ENCODE data around the gene ERFL. TPM values are rescaled to one million over a fixed set of nuclear protein-coding genes. Genes with fewer than 3 reads are reported as not detected.

Gene ERFL
- polyA plus RNA-seq, 3 donors = 0.06 to 0.21 (median 0.12) TPM

DNA sequence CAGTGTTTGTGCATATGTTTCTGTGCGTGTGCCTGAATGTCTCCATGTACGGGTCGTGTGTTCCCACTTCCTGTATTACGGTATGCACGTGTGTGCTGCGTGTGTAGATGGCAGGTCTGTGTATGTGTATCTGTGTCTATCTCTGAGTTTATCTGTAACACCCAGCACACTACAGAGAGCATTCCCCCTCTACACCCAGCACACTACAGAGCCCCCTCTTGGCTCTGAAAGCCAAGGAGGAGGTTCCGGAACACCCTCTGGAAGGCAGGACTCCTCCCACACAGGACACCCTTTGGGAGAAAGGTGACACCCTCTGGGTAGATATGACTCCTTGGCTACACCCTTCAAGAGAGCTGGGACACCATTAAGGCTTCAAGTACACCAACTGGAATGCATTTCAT lies 2.1 kb upstream of the ERFL start:
- no peak for DNase-seq (ENCODE audit: extremely low read depth in 1 of 11, low read depth in 9 of 11, low spot score in 4 of 11)

DNA sequence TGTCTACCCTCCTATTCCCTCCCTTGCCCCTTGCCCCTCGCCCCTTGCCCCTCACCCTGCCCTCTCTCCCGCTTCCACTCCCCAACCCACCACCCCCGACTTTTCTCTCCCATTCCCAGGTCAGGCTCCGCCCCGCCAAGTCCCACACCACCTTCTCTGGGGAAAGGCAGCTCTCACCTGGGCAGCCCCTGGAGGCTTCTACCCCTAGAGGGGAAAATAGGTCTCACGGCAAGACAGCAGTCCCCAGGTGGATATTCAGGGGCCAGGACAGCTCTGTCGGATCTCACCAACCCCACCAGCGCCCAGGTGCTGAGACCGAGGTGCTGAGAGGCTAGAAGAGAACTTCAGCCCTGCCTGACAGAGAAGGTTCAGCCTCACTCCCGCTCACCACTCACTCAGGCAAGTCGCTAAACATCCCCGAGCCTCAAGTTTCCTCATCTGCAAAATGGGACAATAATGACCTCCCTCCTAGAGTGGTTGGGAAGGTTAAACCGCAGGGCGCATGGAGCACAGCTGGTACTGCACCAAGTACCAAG lies 1.4 kb upstream of the ERFL start:
- no peak for DNase-seq (ENCODE audit: extremely low read depth in 1 of 11, low read depth in 9 of 11, low spot score in 4 of 11)

DNA sequence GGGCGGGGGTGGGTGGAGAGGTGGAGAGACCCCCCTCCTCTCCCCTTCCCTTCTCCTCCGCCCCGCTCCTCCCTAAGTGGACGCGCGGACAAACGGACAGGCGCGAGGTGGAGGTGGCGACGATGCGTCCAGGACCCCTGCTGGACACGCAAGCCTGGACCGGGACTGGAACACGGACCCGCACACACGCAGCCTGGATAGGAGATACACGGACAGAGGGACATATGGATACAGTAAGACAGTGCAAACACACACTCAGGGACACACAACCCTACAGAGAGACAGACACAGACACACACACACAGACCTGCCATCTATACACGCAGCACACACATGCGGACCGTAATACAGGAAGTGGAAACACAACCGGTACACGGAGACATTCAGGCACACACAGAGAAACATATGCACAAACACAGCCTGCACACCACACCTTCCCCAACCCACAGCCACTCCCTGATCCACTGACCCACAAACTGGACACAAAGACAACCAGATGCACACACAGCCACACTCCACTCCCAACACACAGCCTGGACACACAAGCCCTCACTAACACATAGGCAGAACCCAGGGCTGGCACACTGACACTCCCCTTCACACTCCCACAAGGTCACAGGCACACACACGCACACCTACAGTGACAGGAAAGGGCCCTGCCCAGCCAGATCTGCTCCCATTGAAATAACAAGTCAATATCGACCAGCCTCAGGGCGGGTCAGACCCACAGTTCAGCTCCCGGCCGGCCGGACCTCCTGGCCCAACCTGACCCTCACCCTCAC lies 696 bp upstream of the ERFL start:
- DNase-seq (ENCODE audit: extremely low read depth in 1 of 11, low read depth in 9 of 11, low spot score in 4 of 11) = no peak

DNA sequence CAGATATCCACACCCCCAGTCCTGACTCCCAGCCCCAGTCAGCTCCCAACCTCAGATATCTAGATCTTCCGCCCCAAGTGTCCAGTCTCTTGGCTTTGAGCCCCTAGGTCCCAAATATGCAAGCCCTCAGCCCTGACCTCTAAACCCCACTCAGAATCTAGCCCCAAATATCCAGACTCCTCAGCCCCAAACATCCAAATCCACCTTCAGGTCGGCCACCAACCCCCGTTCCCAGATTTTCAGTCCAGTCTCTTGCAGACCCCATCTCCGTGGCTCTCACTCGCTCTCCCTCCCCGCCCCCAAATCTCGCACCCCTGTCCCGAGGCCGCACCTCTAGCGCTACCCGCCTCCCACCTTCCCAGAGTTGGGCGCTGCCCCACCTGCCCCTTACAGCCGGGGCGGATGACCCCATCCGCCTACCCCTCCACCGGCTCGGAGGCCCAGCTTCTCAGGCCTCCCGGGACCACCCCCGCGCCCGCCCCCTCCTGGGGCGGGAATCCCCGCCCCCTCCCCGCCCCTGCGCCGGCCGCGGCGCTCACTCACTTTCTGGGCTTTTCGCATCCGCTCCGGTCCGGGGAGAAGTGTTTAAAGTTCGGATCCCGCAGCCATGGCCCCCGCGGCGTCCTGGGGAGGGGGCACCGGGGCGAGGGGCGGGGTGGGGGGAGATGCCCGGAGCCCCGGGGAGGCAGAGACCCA lies 604 bp downstream of the ERFL start:
- no peak for DNase-seq (ENCODE audit: extremely low read depth in 1 of 11, low read depth in 9 of 11, low spot score in 4 of 11)

DNA sequence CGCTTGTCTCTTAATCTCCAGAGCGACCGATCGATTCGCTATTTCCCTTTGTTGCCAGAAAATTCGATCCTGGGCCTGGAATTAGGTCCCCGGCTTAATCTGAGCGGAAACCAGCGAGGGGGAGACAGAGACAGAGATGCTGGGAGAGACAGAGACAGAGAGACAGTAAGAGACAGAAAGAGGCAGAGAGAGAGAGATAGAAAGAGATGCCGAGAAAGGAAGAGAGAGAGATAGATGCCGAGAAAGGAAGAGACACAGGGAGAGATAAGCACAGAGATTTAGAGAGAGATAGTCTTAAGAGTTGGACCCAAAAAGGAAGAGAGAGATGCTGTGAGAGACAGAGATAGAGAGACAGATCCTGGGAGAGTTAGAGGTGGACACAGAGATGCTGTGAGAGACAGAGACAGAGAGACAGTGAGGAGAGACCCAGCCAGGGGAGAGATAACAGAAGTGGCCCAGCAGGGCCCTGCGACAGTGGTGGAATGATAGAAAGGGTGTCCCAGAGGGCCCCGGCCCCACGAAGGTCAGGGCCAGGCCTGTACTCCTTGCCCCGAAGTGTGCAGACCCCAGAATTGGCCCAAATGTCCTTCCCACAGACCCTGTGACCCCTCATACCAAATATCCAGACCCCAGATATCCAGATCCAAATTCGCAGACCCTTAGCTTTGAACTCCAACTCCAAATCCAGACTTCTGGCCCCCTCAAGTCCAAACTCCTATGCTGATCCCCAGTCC lies 1.3 kb downstream of the ERFL start:
- DNase-seq (ENCODE audit: extremely low read depth in 1 of 11, low read depth in 9 of 11, low spot score in 4 of 11) = no peak

DNA sequence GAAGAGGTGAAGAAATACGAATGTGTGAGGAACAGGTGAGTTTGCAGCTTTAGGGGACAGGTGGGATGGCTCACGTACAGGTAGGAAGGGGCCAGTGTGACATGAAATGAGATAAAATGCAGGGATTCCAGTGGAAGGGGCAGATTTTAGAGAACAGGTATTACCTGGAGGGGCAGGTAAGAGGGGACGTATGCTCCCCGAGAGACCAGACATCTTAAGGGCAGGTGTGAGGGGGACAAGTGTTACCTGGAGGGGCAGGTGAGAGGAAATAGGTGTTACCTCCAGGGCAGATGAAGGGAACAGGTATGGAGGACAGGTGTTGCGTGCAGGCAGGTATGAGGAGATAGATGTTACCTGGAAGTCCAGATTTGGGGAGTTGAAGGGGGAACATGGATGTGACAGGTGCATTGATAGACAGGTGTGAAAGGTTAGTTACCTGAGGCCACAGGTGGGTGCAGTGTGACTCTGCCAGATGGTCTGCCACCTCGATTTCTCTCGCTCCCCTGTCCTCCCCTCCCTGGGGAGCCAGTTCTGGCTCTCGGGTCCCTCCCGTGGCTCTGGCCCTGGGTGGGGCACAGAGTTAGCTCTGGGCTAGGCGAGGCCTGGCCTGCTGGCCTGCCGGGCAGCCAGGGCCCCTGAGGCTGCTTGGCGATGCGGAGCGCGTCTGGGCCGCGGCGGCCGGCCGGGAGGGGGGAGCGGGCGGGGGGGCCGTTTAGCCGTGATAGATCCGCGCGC lies 2.1 kb downstream of the ERFL start:
- DNase-seq (ENCODE audit: extremely low read depth in 1 of 11, low read depth in 9 of 11, low spot score in 4 of 11) = no peak

DNA sequence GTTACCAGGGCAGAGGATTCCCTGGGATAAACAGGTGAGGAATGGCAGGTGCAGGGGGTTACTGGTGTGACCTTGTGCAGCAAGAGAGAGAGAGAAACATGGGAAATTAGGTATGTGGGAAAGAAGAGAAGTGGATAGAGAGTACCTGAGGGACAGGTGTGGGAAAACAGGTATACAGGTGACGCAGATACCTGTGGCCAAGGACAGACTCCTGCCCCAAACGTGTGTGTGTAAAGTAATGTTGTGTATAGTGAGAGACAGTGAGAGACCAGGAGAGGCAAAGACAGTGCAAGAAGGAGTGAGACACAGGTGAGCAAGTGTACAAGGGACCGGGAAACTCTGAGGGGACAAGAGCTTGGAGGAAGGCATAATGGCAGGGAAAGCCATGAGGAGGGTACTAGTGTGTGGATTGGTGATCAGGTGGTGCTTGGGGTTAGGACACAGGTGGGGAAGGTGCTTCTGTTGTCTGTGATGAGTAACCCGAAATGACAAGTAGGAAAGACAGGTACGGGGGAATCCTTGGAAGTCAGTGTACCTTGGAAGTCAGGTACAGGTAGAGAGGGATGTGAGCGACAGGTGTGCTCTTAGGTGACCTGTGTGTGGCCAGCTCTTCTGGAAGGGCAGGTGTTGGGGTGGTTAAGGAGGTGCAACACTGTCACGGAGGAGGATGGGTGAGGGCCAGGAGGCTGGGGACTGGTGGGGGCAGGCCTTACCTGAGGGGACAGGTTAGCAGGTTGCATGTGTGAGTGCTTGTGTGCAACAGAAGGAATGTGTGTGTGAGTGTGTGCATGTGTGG lies 2.8 kb downstream of the ERFL start:
- no peak for DNase-seq (ENCODE audit: extremely low read depth in 1 of 11, low read depth in 9 of 11, low spot score in 4 of 11)

DNA sequence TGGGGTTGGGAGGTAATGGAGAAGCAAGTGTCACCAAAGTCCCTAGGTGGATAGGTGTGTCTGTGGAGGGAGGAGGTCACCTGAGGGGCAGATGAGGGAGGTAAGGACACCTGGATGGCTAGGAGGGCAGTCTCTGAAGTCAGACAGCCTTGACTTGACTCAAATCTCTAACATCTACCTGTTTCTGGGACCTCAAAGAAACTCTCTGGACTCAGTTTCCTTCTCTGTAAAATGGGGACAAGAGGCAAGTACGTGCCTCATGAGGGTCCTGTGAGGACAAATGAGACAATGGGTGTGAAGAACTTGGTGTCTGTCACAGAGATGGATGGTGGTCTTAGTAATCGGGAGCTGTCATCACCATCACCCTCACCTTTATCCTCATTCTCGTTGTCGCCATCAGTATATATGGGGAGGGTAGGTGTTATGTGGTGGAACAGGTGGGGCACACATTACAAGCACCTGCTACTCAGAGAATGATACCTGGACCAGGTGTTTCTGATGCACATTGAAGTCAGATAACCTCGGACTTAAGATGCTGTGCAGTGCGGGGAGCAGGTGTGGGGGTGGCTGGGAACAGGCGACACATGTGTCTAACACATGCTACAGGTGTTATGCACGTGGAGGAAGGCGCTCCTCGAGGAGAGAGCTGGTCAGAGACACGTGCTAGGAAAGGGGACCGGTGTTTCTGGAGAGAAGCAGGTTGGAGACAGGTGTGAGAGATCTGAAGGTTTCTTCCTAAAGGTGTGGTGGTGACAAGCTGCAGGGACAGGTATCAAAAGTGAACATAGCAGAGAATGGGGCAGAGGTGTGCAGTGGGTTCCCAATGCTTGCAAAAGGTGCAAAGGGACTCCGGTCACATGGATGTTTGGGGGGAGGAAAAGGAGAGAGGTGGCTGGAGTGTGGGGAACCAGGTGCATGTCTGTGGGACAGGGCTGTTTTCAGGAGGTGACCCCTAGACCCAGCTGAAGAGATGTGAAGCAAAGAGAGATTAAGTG lies 3.8 kb downstream of the ERFL start:
- DNase-seq (ENCODE audit: extremely low read depth in 1 of 11, low read depth in 9 of 11, low spot score in 4 of 11) = no peak

DNA sequence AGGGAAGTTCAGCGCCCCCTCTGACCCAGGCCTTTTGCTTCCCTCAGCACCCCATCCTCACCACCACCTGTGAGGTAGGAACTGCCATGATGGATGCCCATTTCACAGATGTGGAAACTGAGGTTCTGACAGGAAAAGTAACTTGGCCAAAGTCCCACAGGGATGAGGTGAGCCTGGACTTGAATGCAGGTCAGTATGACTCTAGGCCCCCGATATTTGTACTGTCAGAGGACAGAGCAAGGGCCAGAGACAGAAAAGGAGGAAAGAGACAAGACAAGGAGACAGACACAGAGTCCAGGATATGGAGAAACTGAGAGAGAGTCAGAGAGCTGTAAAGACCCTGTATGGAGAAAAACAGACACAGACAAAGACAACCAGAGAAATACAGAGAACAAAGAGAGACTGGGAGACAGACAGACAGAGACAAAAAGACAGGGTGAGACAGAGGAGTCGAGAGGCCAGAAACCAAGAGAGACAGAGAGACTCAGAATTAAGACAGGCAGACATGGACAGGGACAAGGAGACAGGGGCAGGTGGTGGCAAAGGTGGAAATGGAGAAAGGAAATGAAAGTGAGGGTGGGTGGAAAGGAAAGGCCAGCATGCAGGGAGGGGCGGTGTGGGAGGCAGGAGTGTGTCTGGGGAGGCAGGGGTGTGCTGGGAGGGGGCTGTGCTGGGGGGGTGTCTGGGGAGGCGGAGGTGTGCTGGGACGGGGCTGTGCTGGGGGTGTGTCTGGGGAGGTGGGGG lies 5.0 kb downstream of the ERFL start:
- no peak for DNase-seq (ENCODE audit: extremely low read depth in 1 of 11, low read depth in 9 of 11, low spot score in 4 of 11)

DNA sequence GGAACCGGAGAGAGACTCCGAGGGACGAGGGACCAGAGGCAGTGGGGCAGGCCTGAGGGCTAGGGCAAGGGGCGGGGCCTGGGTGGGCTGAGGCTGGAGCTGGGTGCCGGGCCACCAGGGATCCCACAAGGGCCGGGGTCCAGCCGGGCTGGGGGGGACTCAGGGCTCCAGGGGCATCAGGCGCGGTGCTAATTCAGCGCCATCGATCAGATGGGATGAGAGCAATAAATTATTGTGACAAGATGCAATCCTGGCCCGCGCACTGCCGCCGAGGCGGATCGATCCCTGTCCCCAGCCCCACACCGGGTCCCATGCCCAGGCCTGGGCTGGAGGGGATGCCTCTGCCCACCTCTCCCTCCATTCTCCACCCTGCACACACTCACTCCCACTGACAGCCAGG lies 5.7 kb downstream of the ERFL start:
- no peak for DNase-seq (ENCODE audit: extremely low read depth in 1 of 11, low read depth in 9 of 11, low spot score in 4 of 11)

DNA sequence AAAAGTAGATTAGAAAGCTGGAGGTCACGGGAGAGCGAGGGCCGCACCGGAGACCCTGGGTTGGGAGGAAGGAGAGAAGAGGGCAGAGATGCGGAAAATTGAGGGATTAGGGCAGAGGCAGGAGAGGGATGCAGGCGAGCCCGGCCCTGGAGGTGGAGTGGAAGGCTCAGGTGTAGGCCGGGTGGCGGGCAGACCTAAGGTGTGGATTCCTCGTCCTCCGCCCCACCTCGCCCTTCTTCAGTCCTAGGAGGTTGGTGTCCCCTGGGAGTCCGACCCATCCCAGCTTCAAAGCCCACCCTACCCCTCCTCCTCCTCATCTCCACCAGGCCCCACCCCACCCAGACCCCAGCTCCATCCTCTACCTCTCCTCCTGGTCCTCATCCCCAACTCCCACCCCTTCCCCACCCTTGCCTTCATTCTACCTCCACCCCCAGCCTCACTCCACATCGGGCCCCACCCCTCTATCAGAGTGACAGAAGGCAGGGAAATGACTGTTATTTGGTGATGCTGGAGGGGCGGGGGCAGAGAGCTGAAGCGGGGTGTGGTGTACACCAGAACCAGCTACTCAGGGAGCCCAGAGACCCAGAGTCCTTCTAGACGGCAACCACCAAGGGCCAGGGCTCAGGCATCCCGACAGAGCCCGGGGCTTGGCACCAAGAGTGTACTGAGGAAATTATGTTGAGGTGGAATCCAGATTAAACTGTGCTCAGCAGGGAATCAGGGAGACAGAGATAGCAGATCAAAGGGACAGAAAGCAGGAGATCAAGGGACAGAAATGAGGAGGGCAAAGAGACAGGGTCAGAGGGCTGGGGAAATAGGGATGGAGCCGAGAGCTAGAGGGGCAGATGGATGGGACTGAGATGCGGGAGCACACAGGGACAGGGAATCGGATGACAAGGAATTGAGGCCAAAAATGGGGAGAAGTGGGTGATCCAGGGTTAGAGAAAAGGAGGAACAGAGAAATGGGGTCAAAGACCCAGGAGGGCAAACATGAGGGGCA lies 6.4 kb downstream of the ERFL start:
- no peak for DNase-seq (ENCODE audit: extremely low read depth in 1 of 11, low read depth in 9 of 11, low spot score in 4 of 11)

DNA sequence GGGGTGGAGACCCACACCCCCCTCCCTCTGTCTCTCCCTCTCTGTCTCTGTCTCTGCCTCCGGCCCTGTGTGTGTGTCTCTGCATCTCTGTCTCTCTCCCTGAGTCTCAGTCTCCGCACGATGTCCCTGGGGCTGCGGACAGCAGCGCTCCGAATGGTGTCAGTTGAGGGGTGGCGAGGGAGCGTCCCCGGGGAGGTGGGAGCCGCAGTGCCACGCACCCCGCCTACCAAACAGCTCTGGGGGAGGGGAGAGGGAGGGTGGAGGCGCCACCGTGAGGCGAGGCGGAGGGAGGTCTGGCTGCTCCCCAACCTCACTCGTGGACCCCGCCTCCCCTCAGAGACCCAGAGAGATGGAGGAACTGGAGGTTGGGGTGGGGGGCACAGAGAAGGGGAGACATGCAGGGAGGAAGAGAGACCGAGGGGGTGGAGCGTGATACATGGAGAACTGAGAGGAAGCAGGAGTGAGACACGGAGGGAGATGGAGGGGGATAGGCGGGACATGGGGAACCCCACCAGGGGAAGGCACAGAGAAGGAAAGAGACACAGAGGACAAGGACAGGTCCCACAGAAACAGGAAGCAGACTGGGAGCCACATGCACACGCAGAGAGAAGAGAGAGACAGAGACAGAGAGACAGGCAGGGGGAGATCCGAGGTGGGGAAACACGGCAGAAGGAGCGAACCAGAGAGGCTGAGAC lies 7.2 kb downstream of the ERFL start:
- no peak for DNase-seq (ENCODE audit: extremely low read depth in 1 of 11, low read depth in 9 of 11, low spot score in 4 of 11)

DNA sequence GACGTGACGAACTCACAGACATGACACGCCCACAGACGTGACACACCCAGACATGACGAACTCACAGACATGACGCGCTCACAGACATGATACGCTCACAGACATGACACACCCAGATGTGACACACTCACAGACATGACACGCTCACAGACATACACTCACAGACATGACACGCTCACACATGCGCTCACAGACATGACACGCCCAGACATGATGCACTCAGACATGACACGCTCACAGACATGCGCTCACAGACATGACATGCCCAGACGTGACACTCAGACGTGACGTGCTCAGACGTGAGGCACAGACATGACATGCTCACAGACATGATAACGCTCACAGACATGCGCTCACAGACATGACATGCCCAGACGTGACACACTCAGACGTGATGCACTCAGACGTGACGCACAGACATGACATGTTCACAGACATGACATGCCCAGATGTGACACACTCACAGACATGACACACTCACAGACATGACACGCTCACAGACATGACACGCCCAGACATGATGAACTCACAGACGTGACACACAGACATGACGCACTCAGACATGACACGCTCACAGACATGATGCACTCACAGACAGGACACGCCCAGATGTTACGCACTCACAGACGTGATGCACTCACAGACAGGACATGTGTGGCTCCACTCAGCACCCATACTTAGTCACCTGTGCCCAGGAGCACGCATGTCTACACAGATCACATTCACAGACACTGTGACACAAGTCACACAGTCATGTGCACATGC lies 8.1 kb downstream of the ERFL start:
- DNase-seq (ENCODE audit: extremely low read depth in 1 of 11, low read depth in 9 of 11, low spot score in 4 of 11) = no peak

DNA sequence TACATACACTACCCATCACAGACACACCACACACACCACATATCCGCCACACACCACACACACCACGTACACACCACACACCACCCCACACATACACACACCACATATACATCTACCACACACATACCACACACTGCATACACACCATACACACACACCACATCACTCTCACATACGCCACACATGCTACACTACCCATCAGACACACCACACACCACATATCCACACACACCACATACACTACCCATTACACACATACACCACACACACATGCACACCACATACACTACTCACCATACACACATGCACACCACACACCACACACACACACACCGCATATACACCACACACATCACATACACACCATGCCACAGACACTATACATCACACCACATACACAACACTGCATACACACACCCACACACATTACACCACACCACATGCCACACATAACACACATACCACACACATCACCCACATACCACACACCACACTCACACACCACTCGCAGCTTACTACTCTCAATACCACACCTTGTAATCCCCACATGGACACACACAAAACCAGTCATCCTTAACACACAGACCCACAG lies 9.5 kb downstream of the ERFL start:
- no peak for DNase-seq (ENCODE audit: extremely low read depth in 1 of 11, low read depth in 9 of 11, low spot score in 4 of 11)
